GM18858 (cell line): ENCODE results near the gene GRAP.

Source experiments
- ATAC-seq: cut with Tn5 transposase; IDR thresholded peaks from one replicate; pipeline ENCODE4 v1.9.1; 2021; ENCODE audit not compliant: unreplicated experiment

GRAP gene

GRCh38 chr17:18986541-18987229, 60.1 kb downstream of the GRAP start:
- no peak for ATAC-seq

- no peak for ATAC-seq
Observed at GRCh38 chr17:18985475-18985874, 61.3 kb downstream of the GRAP start.

GRCh38 chr17:18984273-18985114, 62.3 kb downstream of the GRAP start:
- no peak for ATAC-seq

DNA sequence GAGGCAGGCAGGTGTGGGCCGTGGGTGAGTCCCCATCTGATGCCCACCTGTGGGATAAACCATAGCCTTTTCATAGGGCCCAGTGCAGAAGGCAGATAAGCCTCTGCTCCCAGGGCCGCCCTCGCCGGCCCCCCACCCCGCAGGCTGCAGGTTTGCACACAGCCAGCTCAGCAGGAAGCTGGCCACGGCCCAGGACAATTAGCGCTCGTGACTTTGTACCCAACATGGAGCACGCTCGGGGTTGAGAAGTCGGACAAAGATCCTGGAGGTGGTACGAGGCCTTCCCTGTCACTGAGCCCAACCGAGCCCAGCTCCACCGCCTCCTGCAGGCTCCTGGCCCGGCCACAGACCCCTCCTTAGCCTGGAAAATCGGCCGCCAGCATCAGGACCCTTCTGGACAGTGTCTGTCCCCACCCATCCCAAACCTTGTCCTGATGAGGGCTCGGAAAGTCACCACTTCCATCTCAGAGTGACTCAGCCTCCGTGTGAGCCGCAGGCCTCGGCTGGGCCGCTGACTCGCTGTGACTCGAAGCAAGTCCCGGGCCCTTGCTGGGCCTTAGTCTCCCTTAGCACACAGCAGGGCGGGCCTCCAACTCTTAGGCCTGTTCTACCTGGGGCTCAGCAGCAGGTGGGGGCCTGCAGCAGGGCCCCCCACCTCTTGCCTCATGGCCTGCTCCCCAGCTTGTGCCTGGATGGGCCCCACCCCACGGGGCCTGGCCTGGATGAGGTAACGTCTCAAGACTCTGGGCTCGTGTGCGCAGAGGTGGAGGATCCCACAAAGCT, 64.9 kb downstream of the GRAP start:
- ATAC-seq = no peak

GRCh38 chr17:18981335-18981641, 65.5 kb downstream of the GRAP start:
- no peak for ATAC-seq

- no peak for ATAC-seq
Observed at GRCh38 chr17:18980682-18981334, 65.9 kb downstream of the GRAP start.

- ATAC-seq = no peak
Observed at GRCh38 chr17:18978655-18979054, 68.1 kb downstream of the GRAP start.

- no peak for ATAC-seq
Observed at GRCh38 chr17:18978050-18978449, 68.7 kb downstream of the GRAP start.

GRCh38 chr17:18977646-18978045, 69.1 kb downstream of the GRAP start:
- no peak for ATAC-seq

DNA sequence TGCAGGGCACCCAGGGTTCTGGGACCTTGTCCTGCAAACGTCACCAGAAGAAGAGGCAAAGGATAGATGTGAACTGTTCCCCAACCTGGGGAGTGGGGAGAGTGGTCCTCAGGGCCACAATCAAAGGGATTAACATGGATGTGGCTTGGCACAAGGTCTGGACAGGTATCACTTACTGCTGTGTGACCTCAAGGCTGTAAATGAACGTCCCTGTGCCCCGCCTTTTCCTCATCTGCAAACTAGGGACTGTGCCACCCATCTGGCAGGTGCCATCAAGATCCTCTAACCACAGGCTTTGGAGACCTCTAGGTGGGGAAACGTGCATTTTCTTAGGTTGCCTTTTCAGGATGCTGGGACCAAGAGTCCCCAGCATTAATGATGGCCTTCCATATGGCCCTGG, 69.7 kb downstream of the GRAP start:
- ATAC-seq = no peak

DNA sequence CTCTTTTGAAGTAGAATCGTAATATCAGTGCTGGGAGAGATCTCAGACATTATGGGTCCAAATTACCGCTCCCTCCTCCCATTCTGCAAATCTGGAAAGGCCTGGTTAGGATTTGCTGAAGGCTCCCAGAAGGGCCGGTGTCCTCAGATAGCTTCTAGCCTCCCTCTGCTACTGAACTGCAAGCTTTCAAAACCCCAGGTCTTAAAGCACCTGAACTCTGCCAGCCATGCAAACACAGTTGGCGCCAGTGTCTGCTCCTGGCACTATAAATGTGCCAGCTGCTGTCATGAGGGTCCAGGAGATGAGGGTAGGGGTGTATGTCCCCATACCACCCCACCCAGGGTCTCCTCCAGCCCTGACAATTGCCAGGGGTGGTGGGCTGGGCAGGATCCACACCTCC, 70.6 kb downstream of the GRAP start:
- ATAC-seq = no peak

- ATAC-seq = no peak
Observed at GRCh38 chr17:18975597-18975996, 71.2 kb downstream of the GRAP start.

DNA sequence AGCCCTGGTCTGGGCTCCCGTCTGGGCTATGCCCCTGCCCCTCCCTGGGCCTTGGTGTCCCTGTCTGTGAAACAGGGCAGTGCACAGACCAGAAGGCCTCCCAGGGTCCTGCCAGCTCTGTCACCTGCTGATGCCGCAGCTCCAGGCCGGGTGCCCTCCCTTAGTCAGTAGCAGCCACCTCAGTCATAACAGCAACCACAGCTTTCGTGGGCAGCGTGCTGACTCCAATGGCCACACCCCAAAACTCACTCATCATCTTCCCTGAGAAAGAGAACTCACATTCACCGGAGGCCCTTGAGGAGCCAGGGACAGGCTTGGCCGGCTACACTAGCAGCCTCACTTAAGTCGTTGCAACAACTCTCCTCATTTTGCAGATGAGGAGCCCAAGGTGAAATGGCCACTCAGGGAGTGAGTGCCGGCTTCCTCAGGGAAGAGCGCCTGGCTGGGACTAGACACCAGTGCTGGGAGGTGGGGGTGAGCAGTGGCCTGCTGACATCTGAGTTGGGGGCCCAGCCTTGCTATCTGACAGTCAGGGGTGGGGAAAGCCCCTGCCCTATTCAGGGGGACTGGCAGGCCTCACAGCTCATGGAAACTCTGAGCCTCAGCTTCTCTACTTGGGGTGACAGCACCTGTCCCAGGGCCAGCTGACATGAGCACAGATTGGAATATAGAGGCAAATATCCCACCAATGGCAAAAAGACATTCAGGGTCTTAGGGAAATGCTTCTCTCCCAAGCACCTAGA, 72.2 kb downstream of the GRAP start:
- no peak for ATAC-seq

DNA sequence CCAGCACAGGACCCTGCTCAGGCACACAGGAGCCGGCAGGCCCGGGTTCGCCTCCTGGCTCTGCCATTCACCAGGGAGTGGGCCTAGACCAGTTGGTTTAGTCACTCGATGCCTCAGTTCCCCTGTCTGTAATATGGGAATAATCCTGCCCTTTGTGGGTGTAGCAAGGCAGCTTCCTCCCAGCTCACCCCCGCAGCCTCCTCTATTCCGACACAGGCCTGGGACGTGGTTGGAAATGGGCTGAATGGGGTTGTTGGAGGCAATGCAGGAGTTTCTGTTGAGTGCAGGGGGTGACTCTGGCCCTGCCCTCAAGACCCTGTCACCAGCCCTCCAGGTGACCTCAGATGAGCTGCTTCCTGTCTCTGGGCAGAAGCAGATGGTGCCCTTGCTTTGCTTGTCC, 75.0 kb downstream of the GRAP start:
- ATAC-seq = no peak
